SK-N-MC (cell line): Measurements from ENCODE around the gene ATPAF1.

ENCODE experiments used
- DNase-seq: peaks from one replicate; pipeline ENCODE4 v3.0.0-alpha.2; 2011; ENCODE audit warnings: low read depth, low spot score
- H3K27ac ChIP-seq: fragments of 200-600 bp; sonication (generic); 2 replicates; pipeline ENCODE4 v1.5.1; 2016; ENCODE audit warnings: mixed run types
- H3K36me3 ChIP-seq: fragments of 200-600 bp; sonication (generic); 2 replicates; pipeline ENCODE4 v1.6.1; 2017; ENCODE audit warnings: antibody characterized with exemption, low read length, mixed read lengths; ENCODE audit not compliant: insufficient read depth
- H3K4me3 ChIP-seq: fragments of 200-600 bp; sonication (generic); 2 replicates; pipeline ENCODE4 v1.5.1; 2016
- H3K9ac ChIP-seq: fragments of 200-600 bp; sonication (generic); 2 replicates; pipeline ENCODE4 v1.8.0; 2017; ENCODE audit warnings: mixed run types, mixed read lengths; ENCODE audit not compliant: insufficient read length
- H3K9me3 ChIP-seq: fragments of 200-600 bp; sonication (generic); 2 replicates; pipeline ENCODE4 v1.6.1; 2017; ENCODE audit warnings: low read depth, mild to moderate bottlenecking, antibody characterized with exemption, low read length, moderate library complexity, mixed read lengths
- EZH2 ChIP-seq: fragments of 200-600 bp; sonication (generic); IDR thresholded peaks from one replicate; pipeline ENCODE4 v1.6.1; 2017; ENCODE audit warnings: antibody characterized with exemption
- FOXP2 ChIP-seq: optimal IDR thresholded peaks from 2 replicates; pipeline ENCODE3; 2011; ENCODE audit warnings: mild to moderate bottlenecking, moderate library complexity; ENCODE audit not compliant: insufficient read depth; ENCODE audit errors: extremely low read length, control extremely low read depth
- POLR2AphosphoS5 ChIP-seq: IDR thresholded peaks from 2 replicates; pipeline ENCODE4 v1.6.1; 2012; ENCODE audit warnings: mild to moderate bottlenecking, low read depth, low read length, borderline replicate concordance

ATPAF1 gene

DNA sequence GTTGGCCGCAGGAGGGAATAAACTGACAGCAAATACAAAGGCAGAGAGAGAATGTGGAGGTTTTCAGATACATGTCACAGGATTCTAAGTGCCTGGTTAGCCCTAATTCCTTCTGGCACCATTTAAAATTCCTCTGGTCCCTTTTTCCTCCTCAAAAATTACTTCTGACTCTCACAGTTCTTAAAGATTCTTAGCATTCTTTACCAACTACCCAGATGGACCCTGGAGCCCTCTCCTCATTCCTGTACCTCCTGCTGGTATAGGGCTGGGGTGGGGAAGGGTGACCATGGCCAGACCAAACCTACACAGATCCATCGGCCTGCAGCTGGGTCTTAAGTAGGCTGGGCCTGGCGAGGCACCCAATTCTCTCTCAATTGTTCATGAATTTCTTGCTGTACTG lies 71.3 kb downstream of the ATPAF1 start:
- H3K36me3 ChIP-seq = no peaks in the 10 kb centered on the region; the same call in 1 of the 2 replicates
- H3K9ac ChIP-seq = no peak overlapping the region
- H3K4me3 ChIP-seq = no peak overlapping the region
- TF ChIP-seq EZH2 = no peak
- TF ChIP-seq POLR2AphosphoS5 = no peak
- TF ChIP-seq FOXP2 = no peak
- no peaks in the 10 kb centered on the region for H3K9me3 ChIP-seq
- DNase-seq = no peak
- H3K27ac ChIP-seq = no peak overlapping the region

DNA sequence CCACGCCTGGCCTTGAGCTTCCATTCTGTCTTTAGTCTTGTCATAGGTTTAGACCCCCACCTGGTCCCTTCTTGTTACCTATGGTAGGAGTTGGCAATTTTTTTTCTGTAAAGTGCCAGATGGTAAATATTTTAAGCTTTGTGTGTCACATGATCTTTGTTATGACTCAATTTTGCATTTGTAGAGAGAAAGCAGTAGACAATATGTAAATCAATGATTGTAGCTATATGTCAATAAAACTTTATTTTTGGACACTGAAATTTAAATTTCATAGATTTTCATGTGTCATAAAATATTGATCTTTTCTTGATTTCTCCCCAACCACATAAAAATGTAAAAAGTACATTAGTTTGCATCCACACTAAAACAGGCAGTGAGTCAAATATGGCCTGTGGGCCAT lies 72.1 kb downstream of the ATPAF1 start:
- TF ChIP-seq EZH2 = no peak

DNA sequence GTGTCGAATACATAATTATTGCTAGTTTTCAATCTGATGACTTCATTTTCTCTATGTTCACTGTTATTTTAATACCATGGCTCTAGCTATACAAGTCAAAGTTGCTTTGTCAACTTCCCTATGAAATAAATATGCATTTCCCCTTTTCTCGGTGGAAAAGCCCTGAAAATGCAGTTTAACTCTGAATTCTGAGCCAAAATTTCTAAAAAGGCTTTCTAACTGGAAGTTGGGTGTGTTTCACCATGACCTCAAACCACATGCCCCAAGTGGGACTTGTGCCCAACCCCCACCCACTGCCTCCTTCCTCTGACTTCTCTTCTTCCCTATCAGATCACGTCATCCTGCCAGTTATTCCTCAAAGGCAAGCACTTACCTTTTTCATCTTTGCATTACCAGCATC lies 73.0 kb downstream of the ATPAF1 start:
- H3K9ac ChIP-seq = no peak overlapping the region
- no peak overlapping the region for H3K27ac ChIP-seq

More for the DNA sequence above, 72.1 kb downstream of the ATPAF1 start:
- no peak overlapping the region for H3K4me3 ChIP-seq
- DNase-seq = no peak
- no peaks in the 10 kb centered on the region for H3K9me3 ChIP-seq
- H3K27ac ChIP-seq = no peak overlapping the region
- H3K36me3 ChIP-seq = peaks cover 6% of the 10 kb centered on the region; the same call in 1 of the 2 replicates
- no peak overlapping the region for H3K9ac ChIP-seq

DNA sequence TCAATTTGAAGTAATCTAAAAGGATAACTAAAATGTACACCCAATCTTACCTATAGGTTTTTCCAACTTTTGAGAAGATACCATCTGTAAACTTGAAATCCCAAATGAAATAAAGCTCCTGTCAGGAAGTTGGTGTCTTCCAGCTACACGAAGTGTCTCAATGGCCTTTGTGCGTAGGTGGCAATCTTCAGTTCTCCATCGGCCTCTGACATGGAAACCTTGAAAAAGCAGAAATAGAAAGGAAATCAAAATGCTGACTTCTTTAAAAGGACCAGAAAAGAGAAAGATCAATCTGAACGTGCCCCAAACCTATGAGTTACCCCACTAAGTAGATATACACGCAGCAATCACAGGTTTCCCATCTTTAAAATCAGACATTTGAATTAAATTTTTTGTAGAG lies 74.1 kb downstream of the ATPAF1 start:
- no peak for TF ChIP-seq POLR2AphosphoS5
- no peak for TF ChIP-seq EZH2
- no peak for TF ChIP-seq FOXP2

More for the DNA sequence above, 73.0 kb downstream of the ATPAF1 start:
- H3K4me3 ChIP-seq = no peak overlapping the region
- DNase-seq = no peak
- TF ChIP-seq EZH2 (no peak), FOXP2 (no peak), POLR2AphosphoS5 (no peak)
- peaks cover 7% of the 10 kb centered on the region; the same call in 1 of the 2 replicates for H3K36me3 ChIP-seq
- H3K9me3 ChIP-seq = no peaks in the 10 kb centered on the region

DNA sequence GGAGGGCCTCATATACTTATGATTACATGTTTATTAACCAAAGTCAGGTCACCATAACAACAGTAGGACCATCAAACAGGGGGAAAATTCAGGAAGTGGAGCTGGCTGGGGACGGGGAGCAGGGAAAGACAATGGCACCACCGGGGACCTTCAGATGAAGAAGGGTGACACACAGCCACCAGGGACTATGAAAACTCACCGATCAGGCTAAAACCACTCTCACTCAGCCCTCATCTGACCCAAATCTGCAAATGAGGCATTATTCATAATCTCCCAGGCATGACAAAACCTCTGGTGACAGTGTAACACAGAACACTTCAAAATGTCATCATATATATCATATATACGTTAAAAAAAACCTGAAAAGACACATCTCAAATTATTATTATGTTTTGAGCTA lies 75.3 kb downstream of the ATPAF1 start:
- peaks cover 7% of the 10 kb centered on the region; the same call in 1 of the 2 replicates for H3K36me3 ChIP-seq
- TF ChIP-seq FOXP2 (no peak), EZH2 (no peak), POLR2AphosphoS5 (no peak)
- no peak overlapping the region for H3K9ac ChIP-seq
- H3K27ac ChIP-seq = no peak overlapping the region
- no peak for DNase-seq
- no peak overlapping the region for H3K4me3 ChIP-seq
- no peaks in the 10 kb centered on the region for H3K9me3 ChIP-seq

More for the DNA sequence above, 74.1 kb downstream of the ATPAF1 start:
- no peak for DNase-seq
- Histone ChIP-seq H3K9ac (no peak overlapping the region), H3K4me3 (no peak overlapping the region), H3K36me3 (peaks cover 7% of the 10 kb centered on the region; the same call in 1 of the 2 replicates), H3K9me3 (no peaks in the 10 kb centered on the region), H3K27ac (no peak overlapping the region)

DNA sequence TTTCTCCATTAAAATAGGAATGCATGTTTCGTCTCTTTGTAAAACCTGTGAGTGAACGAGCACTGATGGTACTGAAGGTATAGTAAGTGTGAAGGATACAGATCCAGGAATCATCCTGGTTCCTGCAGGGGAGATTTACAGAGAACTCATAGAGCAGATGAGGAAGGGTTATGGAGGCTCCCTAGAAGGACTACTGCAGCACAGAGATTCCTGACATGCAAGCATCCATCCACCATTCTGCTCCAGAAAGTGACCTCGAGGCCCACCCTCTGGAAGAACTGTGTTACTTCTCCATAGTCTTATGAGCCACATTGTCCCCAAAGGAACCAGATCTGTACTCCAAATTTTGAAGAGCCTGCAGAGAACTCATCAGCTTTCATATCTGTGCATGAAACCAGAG lies 78.6 kb downstream of the ATPAF1 start:
- TF ChIP-seq EZH2 = no peak
- TF ChIP-seq POLR2AphosphoS5 = no peak
- TF ChIP-seq FOXP2 = no peak
- Histone ChIP-seq H3K9me3 (no peaks in the 10 kb centered on the region), H3K36me3 (peaks cover 7% of the 10 kb centered on the region; the same call in 1 of the 2 replicates), H3K4me3 (no peak overlapping the region), H3K27ac (no peak overlapping the region), H3K9ac (no peak overlapping the region)
- no peak for DNase-seq

DNA sequence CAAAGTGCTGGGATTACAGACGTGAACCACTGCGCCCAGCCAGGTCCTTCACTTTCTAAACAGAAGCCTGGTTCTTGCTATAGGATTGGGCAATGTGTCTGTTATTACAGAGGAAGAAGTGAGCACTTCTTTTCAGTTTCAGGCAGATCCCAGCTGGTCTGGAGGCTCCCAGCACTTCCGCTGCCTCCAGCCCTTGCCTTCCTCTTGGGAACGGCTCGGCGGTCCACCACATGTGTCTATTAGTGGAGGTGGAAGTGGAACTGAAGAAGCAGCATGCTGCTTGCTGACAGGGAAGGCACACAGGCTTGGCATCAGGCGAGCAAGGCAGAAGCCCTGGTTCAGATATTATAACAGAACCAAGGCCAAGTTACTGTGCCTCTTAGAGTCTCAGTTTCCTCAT lies 81.1 kb downstream of the ATPAF1 start:
- Histone ChIP-seq H3K9me3 (no peaks in the 10 kb centered on the region), H3K36me3 (peaks cover 7% of the 10 kb centered on the region; the same call in 1 of the 2 replicates), H3K27ac (no peak overlapping the region), H3K9ac (no peak overlapping the region), H3K4me3 (no peak overlapping the region)
- TF ChIP-seq EZH2 (no peak), FOXP2 (no peak), POLR2AphosphoS5 (no peak)
- DNase-seq = no peak

DNA sequence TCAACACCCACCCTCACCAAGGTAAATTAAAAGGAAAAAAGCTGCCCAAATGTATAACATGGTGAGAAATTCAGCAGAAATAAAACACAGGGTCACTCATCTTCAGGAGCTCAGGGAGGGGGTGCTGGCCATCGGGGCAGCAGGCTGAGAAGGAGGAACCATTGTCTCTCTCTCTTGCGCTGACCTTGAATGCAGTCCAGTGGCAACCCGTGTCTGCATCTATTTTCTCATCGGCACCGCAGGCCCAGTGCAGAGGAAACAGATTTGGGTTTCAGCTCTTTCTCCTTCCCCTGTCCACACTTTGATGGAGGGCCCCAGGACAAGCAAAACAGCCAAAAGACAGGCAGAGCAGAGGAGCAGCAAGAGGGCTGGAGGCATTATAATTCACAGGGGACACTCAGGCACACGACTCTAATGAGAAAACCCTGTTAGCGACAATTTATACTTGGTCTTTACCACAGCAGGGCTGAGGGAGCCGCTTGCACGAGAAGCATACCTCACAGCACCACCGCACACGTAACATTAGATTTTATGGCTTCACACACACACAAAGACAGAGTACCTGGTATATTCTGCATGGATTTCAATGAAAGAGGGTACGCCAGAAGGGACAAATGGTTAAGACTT lies 82.7 kb downstream of the ATPAF1 start:
- TF ChIP-seq EZH2 (no peak), POLR2AphosphoS5 (no peak), FOXP2 (no peak)
- H3K27ac ChIP-seq = no peak overlapping the region
- H3K36me3 ChIP-seq = peaks cover under 1% of the 10 kb centered on the region; the same call in 1 of the 2 replicates
- H3K9ac ChIP-seq = no peak overlapping the region
- no peak overlapping the region for H3K4me3 ChIP-seq
- no peaks in the 10 kb centered on the region for H3K9me3 ChIP-seq
- DNase-seq = no peak

DNA sequence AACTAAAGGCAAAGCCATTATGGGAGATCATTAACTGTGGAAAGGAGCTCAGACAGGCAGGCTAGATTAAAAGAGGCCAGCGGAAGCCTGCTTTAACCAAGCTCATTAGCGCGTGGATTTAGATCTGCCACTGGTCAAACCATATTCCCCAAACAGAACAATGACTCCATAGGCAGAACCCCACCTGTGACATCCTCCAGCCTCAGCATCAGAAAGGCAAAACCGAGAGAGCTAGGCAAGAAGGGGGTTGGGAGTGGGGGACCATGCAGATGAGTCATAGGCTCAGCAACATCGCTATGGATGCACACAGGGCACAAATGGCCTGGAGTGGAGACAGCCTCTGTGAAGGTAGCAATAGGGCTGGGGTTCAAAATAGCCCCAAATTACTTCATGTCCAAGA lies 84.7 kb downstream of the ATPAF1 start:
- Histone ChIP-seq H3K9me3 (no peaks in the 10 kb centered on the region), H3K9ac (no peak overlapping the region), H3K4me3 (no peak overlapping the region), H3K36me3 (0 out of 2 replicates have a peak, but pooled peaks cover 7% of the 10 kb centered on the region), H3K27ac (no peak overlapping the region)
- TF ChIP-seq FOXP2 = no peak
- no peak for TF ChIP-seq POLR2AphosphoS5
- no peak for TF ChIP-seq EZH2
- DNase-seq = no peak
